Measurements from ENCODE around the gene PPP1R12B.

DNA sequence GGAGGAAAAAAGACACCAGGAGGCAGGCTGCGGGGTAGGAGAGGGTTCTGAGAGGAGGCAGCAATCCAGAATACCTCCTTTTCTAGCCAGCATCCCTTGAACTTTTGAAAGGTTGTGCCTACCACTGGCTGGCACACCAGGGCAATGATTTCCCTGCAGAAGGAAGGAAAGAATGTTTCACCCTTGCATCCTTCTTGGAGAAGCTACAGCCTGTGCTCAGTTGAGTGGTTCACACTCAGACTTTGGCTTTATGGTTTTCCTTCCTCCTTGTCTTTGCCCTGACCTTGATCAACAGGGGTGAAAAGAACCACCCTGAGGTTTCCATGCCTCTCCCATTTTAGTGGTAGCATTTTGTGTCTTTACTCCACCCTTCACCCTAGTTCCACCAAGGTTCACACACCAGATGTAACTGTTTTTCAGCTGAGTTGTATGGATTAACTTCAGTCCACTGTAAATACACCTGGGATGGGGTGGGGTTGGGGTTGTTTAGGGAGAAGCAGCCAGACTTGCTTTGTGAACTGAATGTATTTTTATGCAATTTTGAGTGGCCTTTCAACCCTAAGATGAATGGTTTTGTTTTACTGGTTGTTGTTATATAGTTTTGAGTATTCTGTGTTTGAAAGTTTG, 239.5 kb downstream of the PPP1R12B start:
- TF ChIP-seq CTCF (IDR thresholded peaks at IDR 0.05; ENCODE audit: extremely low read depth in 1 of 2, insufficient read depth in 1 of 2, low read depth in 1 of 2, low read length in 2 of 2) = no peak
- TF ChIP-seq EZH2 (IDR thresholded peaks at IDR 0.05; ENCODE audit: borderline replicate concordance, low read depth, low read length, severe bottlenecking) = no peak
- TF ChIP-seq POLR2A (IDR thresholded peaks at IDR 0.05; ENCODE audit: low read depth, low read length) = no peak
- TF ChIP-seq FOS (IDR thresholded peaks at IDR 0.05; ENCODE audit: borderline replicate concordance, insufficient read depth, low read length) = no peak
- TF ChIP-seq POLR2AphosphoS5 (IDR thresholded peaks at IDR 0.05; ENCODE audit: insufficient read depth, low read depth, low read length) = no peak
- TF ChIP-seq GATA2 (IDR thresholded peaks at IDR 0.05; ENCODE audit: insufficient read depth, insufficient read length, low read depth, low read length) = no peak
